CD14-positive monocyte (primary cell): ENCODE results near the gene LPIN1. TPM values are rescaled to one million over a fixed set of nuclear protein-coding genes. Genes with fewer than 3 reads are reported as not detected.
"Not testable (repeated sequence)": the region's sequence is repeated elsewhere in the genome, so short reads cannot be mapped to it uniquely, and the experiment has no call there.

Experiments used
- DNase-seq, 3 donors: peaks; one replicate each; pipeline ENCODE4 v3.0.0-alpha.2; 2011 to 2022
- H2AFZ ChIP-seq: 2 replicates; pipeline ENCODE4 v1.6.0; 2012; ENCODE audit warnings: mild to moderate bottlenecking, low read depth, low read length, inconsistent platforms; ENCODE audit not compliant: insufficient read depth, poor library complexity, severe bottlenecking
- H3K27ac ChIP-seq, 2 donors: 1 replicate in 1 of 2; 2 replicates in 1 of 2; pipeline ENCODE4 v1.5.1; 2012 to 2013; ENCODE audit warnings: low read length in 2 of 2, control low read depth in 1 of 2, inconsistent platforms in 1 of 2, low read depth in 1 of 2, mild to moderate bottlenecking in 1 of 2
- H3K27me3 ChIP-seq, 2 donors: one replicate each; pipeline versions ENCODE4 v1.6.0 to v1.6.1; 2011 to 2013; ENCODE audit warnings: low read length in 2 of 2; ENCODE audit not compliant: control insufficient read depth in 2 of 2, insufficient read depth in 2 of 2
- H3K36me3 ChIP-seq, 2 donors: replicated peaks in 1 of 2; 1 replicate in 1 of 2; 2 replicates in 1 of 2; pipeline versions ENCODE4 v1.5.1 to v1.6.1; 2012 to 2013; ENCODE audit warnings: low read length in 2 of 2, control low read depth in 1 of 2, inconsistent platforms in 1 of 2, mild to moderate bottlenecking in 1 of 2; ENCODE audit not compliant: insufficient read depth in 2 of 2, control insufficient read depth in 1 of 2
- H3K4me1 ChIP-seq, 2 donors: 1 replicate in 1 of 2; 2 replicates in 1 of 2; pipeline versions ENCODE4 v1.5.1 to v1.6.1; 2012 to 2013; ENCODE audit warnings: low read length in 2 of 2, control low read depth in 1 of 2, inconsistent platforms in 1 of 2, mild to moderate bottlenecking in 1 of 2, moderate library complexity in 1 of 2; ENCODE audit not compliant: insufficient read depth in 2 of 2, control insufficient read depth in 1 of 2
- H3K4me2 ChIP-seq: replicated peaks from 2 replicates; pipeline ENCODE3; 2012; ENCODE audit warnings: low read length, moderate library complexity, mild to moderate bottlenecking; ENCODE audit not compliant: poor library complexity, severe bottlenecking; ENCODE audit errors: extremely low read depth
- H3K4me3 ChIP-seq, 3 experiments: fragments of 200-600 bp in 1 of 3; sonication (generic) in 1 of 3; replicated peaks in 1 of 3; 1 replicate in 2 of 3; 2 replicates in 1 of 3; pipeline ENCODE4 v1.5.1; 2011 to 2013; ENCODE audit warnings: low read length in 3 of 3, mild to moderate bottlenecking in 3 of 3, control low read depth in 2 of 3, low read depth in 2 of 3, inconsistent platforms in 1 of 3, moderate library complexity in 1 of 3
- H3K79me2 ChIP-seq: 2 replicates; pipeline ENCODE4 v1.6.0; 2012; ENCODE audit warnings: mild to moderate bottlenecking, control low read depth, inconsistent platforms, low read length, moderate library complexity; ENCODE audit not compliant: insufficient read depth
- H3K9ac ChIP-seq: 2 replicates; pipeline ENCODE4 v1.6.0; 2017; ENCODE audit warnings: low read length, mild to moderate bottlenecking; ENCODE audit not compliant: insufficient read depth, poor library complexity, severe bottlenecking
- H3K9me3 ChIP-seq, 2 donors: replicated peaks in 1 of 2; 1 replicate in 1 of 2; 2 replicates in 1 of 2; pipeline versions ENCODE4 v1.5.1 to v1.6.1; 2012 to 2013; ENCODE audit warnings: low read length in 2 of 2, control low read depth in 1 of 2; ENCODE audit not compliant: control insufficient read depth in 1 of 2, insufficient read depth in 1 of 2
- H4K20me1 ChIP-seq: 2 replicates; pipeline ENCODE4 v1.6.0; 2012; ENCODE audit warnings: mild to moderate bottlenecking, low read length, control low read depth, moderate library complexity; ENCODE audit not compliant: insufficient read depth
- H3K27ac Mint-ChIP-seq, 7 donors: one replicate each; pipeline ENCODE4 v1.8.0; 2020; ENCODE audit warnings: mild to moderate bottlenecking in 7 of 7, mixed read lengths in 7 of 7, moderate library complexity in 6 of 7, inconsistent platforms in 2 of 7
- H3K27me3 Mint-ChIP-seq, 3 donors: one replicate each; pipeline ENCODE4 v1.8.0; 2021 to 2022; ENCODE audit warnings: low read depth in 3 of 3, mild to moderate bottlenecking in 3 of 3, mixed read lengths in 3 of 3, moderate library complexity in 3 of 3, inconsistent platforms in 1 of 3
- H3K36me3 Mint-ChIP-seq, 2 donors: one replicate each; pipeline ENCODE4 v1.8.0; 2020; ENCODE audit warnings: mixed read lengths in 2 of 2, inconsistent platforms in 1 of 2, mild to moderate bottlenecking in 1 of 2
- H3K4me1 Mint-ChIP-seq: one replicate; pipeline ENCODE4 v1.8.0; 2020; ENCODE audit warnings: mild to moderate bottlenecking, mixed read lengths
- H3K4me3 Mint-ChIP-seq, 2 donors: one replicate each; pipeline ENCODE4 v1.8.0; 2020; ENCODE audit warnings: mild to moderate bottlenecking in 2 of 2, mixed read lengths in 2 of 2, moderate library complexity in 1 of 2
- H3K9me3 Mint-ChIP-seq, 7 donors: one replicate each; pipeline ENCODE4 v1.8.0; 2020 to 2022; ENCODE audit warnings: mixed read lengths in 7 of 7, mild to moderate bottlenecking in 6 of 7, moderate library complexity in 6 of 7, inconsistent platforms in 2 of 7
- CTCF ChIP-seq: fragments of 200-600 bp; IDR thresholded peaks from one replicate; pipeline ENCODE4 v1.8.0; 2022; ENCODE audit warnings: antibody characterized with exemption, mild to moderate bottlenecking
- WGBS: methylation state at CpG from one replicate; pipeline ENCODE4 v1.1.5; 2013; ENCODE audit warnings: missing lambda C conversion rate; ENCODE audit not compliant: insufficient coverage; 5-methylcytosine and 5-hydroxymethylcytosine counted together
- intact Hi-C, 2 donors: fragments of 100-400 bp; cut with micrococcal nuclease; formaldehyde crosslinking; loops; one replicate each; pipeline versions ENCODE4 v1.15.0 to v1.15.1; 2023
- polyA plus RNA-seq, 3 donors: library from polyadenylated mRNA; depleted of rRNA in 1 of 3; unstranded in 2 of 3; stranded (reverse) in 1 of 3; fragments of 300-500 nt in 2 of 3; fragments of >200 nt in 1 of 3; fragmentation: Illumina TruSeq in 2 of 3; gene quantifications; 1 replicate in 2 of 3; 2 replicates in 1 of 3; pipeline ENCODE4 v1.2.3, GENCODE V29; 2012 to 2021

Gene LPIN1
- polyA plus RNA-seq, 3 donors: 1.8 to 17.6 (median 2.7) TPM

DNA sequence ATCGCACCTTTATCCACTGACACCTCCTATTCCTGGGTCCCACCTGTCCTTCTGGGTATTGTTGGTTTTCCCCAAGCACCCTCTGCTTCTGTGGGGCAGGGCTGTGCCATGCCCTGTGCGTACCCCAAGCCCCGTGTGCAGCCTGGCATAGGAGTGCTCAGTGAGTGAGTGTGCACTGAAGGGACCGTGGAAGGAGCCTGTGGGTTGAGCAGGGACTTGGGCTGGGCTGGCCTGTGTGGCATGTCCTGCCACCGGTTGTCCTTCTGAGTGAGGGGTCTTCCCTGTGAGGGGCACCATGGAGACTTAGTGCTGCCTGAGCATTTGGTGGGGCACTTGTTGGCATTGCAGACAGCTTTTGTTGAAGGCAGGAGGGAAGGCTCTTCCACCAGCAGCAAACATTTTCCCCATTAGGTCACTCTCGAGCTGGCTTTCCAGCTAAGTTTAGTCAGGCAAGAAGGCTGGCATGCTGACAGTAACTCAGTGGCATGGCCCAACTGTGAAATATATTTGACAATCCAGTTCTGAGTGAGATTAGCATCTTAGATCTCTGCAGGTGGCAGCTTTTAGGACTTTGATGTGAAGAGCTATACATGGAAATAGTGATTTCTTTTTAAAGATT is 64.7 kb downstream of the LPIN1 start:
- Mint-ChIP-seq H3K27ac (peak overlapping the region in 2 of 7 donors; percentile 25 to 30), H3K27me3 (peaks cover 0 to 2% (median 1%) of the 10 kb centered on the region in 3 donors), H3K36me3 (peaks cover 65 to 72% of the 10 kb centered on the region in 2 donors), H3K4me3 (no peak overlapping the region), H3K4me1 (no peaks in the 10 kb centered on the region), H3K9me3 (no peaks in the 10 kb centered on the region)
- no peak for TF ChIP-seq CTCF
- Histone ChIP-seq H4K20me1 (no peaks in the 10 kb centered on the region), H3K27me3 (no peaks in the 10 kb centered on the region), H3K9ac (no peak overlapping the region), H3K4me2 (no peak overlapping the region), H2AFZ (no peak overlapping the region), H3K36me3 (peaks cover 31 to 48% of the 10 kb centered on the region in 2 donors), H3K4me1 (no peaks in the 10 kb centered on the region), H3K79me2 (no peaks in the 10 kb centered on the region), H3K27ac (no peak overlapping the region), H3K4me3 (no peak overlapping the region), H3K9me3 (no peaks in the 10 kb centered on the region)
- intact Hi-C loops: no loop called here
- no peak for DNase-seq
- WGBS: 100% methylated on average over 4 of the region's 6 CpGs

DNA sequence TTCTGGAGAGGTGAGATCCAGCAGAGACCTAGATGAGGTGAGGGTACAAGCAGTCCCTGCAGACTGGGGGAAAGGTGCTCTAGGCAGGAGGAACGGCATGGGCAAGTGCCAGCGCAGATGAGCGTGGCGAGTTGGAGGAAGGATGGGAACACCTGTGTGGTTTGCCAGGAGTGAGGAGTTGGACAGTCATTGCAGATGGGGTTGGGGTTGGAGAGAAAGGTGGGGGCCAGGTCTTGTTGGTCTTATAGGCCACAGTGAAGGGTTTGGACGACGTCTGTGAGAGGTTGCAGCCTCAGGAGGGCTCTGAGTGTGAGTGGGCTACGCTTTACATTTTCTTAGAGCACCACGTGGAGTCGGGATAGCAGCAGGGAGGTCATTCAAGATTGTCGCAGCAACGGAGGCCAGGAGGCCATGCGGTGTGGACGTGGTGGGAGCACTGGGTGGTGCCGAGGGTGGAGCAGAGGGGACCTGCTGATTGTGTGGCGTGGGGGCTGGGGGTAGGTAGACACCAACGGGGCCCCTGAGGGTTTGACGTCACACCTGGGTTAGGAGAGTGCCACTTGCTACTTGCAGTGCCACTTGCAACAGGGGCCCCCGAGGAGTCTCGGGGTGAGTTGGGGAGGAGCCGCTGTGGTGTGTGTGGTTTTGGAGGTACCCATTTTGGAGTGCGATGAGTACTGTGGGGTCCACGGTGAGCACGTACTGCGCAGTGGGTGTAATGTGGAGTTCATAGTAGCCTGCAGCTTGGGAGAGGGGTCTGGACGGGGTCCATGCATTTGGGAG is 66.2 kb downstream of the LPIN1 start:
- intact Hi-C loops: no loop called here
- H3K4me1 ChIP-seq: no peaks in the 10 kb centered on the region
- no peaks in the 10 kb centered on the region for H3K79me2 ChIP-seq
- H3K36me3 ChIP-seq: peaks cover 23 to 47% of the 10 kb centered on the region in 2 donors
- no peaks in the 10 kb centered on the region for H3K9me3 ChIP-seq
- no peaks in the 10 kb centered on the region for H4K20me1 ChIP-seq
- H3K4me3 ChIP-seq: no peak overlapping the region
- no peaks in the 10 kb centered on the region for H3K27me3 ChIP-seq
- TF ChIP-seq CTCF: no peak
- H3K4me2 ChIP-seq: no peak overlapping the region
- H3K27me3 Mint-ChIP-seq: peaks cover 0 to 2% (median 1%) of the 10 kb centered on the region in 3 donors
- H2AFZ ChIP-seq: no peak overlapping the region
- WGBS: 96% methylated on average over 21 of the region's 25 CpGs
- no peak overlapping the region for H3K27ac Mint-ChIP-seq
- H3K36me3 Mint-ChIP-seq: peaks cover 61 to 70% of the 10 kb centered on the region in 2 donors
- DNase-seq: no peak
- no peak overlapping the region for H3K4me3 Mint-ChIP-seq
- no peak overlapping the region for H3K27ac ChIP-seq
- H3K9me3 Mint-ChIP-seq: peaks cover 0 to 2% (median 0%) of the 10 kb centered on the region in 7 donors
- H3K9ac ChIP-seq: no peak overlapping the region
- no peaks in the 10 kb centered on the region for H3K4me1 Mint-ChIP-seq

- H3K9me3 Mint-ChIP-seq, H3K27me3 Mint-ChIP-seq, H4K20me1 ChIP-seq, H3K9ac ChIP-seq, H3K4me1 Mint-ChIP-seq, intact Hi-C loops, H3K27ac ChIP-seq, H3K9me3 ChIP-seq, H3K4me1 ChIP-seq, H3K4me3 Mint-ChIP-seq, H3K27ac Mint-ChIP-seq, H3K27me3 ChIP-seq, H2AFZ ChIP-seq, H3K79me2 ChIP-seq, H3K4me2 ChIP-seq, H3K4me3 ChIP-seq, DNase-seq: not testable (repeated sequence)
- H3K36me3 ChIP-seq: peaks cover 17 to 40% of the 10 kb centered on the region in 2 donors
- WGBS: 100% methylated on average over 4 of the region's 10 CpGs
- H3K36me3 Mint-ChIP-seq: peaks cover 57 to 67% of the 10 kb centered on the region in 2 donors
These were observed 66.9 kb downstream of the LPIN1 start for GRCh38 chr2:11813345-11813744.
